ENCODE results near the gene MB21D2. TPM values are rescaled to one million over a fixed set of nuclear protein-coding genes. Genes with fewer than 3 reads are reported as not detected.

MB21D2 gene
- total RNA-seq, 6 experiments from 2014 or later = 17.2 to 20.9 (median 19.5) TPM

GRCh38 chr3:192920411-192920810 is 2.8 kb upstream of the MB21D2 start:
- Mint-ChIP-seq H3K4me1 (ENCODE audit: low read depth) (peaks cover 34% of the 10 kb centered on the region), H3K9me3 (no peaks in the 10 kb centered on the region), H3K4me3 (no peak overlapping the region), H3K36me3 (ENCODE audit: low read depth) (peaks cover 13% of the 10 kb centered on the region), H3K27ac (no peak overlapping the region), H3K27me3 (ENCODE audit: insufficient read depth) (peaks cover 2% of the 10 kb centered on the region; the same call in 1 of the 2 replicates)
- DNase-seq = no peak
- TF ChIP-seq CTCF (IDR thresholded peaks at IDR 0.05) = no peak

DNA sequence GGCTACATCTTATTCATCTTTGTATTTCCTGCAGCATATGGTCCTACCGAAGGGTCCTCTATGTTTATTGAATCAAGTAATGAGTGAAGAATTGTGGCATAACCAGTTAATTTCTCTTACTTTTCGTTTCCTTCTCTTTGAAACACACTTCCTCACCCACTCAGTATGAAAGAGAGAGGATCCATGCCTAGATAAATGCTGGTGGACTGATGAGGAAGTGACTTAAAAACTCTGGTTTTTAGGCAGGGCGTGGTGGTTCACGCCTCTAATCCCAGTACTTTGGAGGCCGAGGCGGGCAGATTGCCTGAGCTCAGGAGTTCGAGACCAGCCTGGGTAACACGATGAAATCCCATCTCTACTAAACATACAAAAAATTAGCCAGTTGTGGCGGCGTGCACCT is 2.2 kb upstream of the MB21D2 start:
- H3K4me3 Mint-ChIP-seq = no peak overlapping the region
- H3K4me1 Mint-ChIP-seq (ENCODE audit: low read depth) = peaks cover 39% of the 10 kb centered on the region
- H3K27ac Mint-ChIP-seq = no peak overlapping the region
- DNase-seq = no peak
- H3K9me3 Mint-ChIP-seq = no peaks in the 10 kb centered on the region
- TF ChIP-seq CTCF (IDR thresholded peaks at IDR 0.05) = no peak
- peaks cover 2% of the 10 kb centered on the region; the same call in 1 of the 2 replicates for H3K27me3 Mint-ChIP-seq (ENCODE audit: insufficient read depth)
- H3K36me3 Mint-ChIP-seq (ENCODE audit: low read depth) = peaks cover 13% of the 10 kb centered on the region

DNA sequence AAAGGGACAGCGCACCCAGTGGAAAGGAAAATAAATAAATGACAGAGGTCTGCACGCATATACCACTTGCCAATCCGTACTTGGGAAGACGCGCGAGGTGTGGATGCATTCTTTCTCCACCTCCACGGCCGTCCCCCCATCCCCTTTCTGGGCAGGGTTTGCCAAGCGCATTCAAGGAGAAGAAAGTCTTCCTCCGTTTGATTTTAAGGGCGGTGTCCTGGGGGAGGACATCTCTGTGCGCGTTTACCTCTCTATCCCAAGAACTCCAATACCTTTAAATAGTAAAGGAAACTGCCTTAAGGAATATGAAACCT is 576 bp upstream of the MB21D2 start:
- Mint-ChIP-seq H3K9me3 (no peaks in the 10 kb centered on the region), H3K27ac (peak overlapping the region; percentile 96), H3K27me3 (ENCODE audit: insufficient read depth) (peaks cover 2% of the 10 kb centered on the region; the same call in 1 of the 2 replicates), H3K36me3 (ENCODE audit: low read depth) (peaks cover 21% of the 10 kb centered on the region), H3K4me3 (peak overlapping the region; percentile 98), H3K4me1 (ENCODE audit: low read depth) (peaks cover 53% of the 10 kb centered on the region)
- no peak for TF ChIP-seq CTCF (IDR thresholded peaks at IDR 0.05)
- DNase-seq = no peak

GRCh38 chr3:192917028-192917403 is 640 bp downstream of the MB21D2 start:
- Mint-ChIP-seq H3K27ac (peak overlapping the region; percentile 98), H3K4me1 (ENCODE audit: low read depth) (peaks cover 57% of the 10 kb centered on the region), H3K36me3 (ENCODE audit: low read depth) (peaks cover 27% of the 10 kb centered on the region), H3K9me3 (no peaks in the 10 kb centered on the region), H3K27me3 (ENCODE audit: insufficient read depth) (peaks cover 2% of the 10 kb centered on the region; the same call in 1 of the 2 replicates), H3K4me3 (peak overlapping the region; percentile 100)
- DNase-seq = peak; percentile 63
- 0 out of 2 replicates have a peak, but pooled peaks have one; percentile 2 for TF ChIP-seq CTCF (IDR thresholded peaks at IDR 0.05)

DNA sequence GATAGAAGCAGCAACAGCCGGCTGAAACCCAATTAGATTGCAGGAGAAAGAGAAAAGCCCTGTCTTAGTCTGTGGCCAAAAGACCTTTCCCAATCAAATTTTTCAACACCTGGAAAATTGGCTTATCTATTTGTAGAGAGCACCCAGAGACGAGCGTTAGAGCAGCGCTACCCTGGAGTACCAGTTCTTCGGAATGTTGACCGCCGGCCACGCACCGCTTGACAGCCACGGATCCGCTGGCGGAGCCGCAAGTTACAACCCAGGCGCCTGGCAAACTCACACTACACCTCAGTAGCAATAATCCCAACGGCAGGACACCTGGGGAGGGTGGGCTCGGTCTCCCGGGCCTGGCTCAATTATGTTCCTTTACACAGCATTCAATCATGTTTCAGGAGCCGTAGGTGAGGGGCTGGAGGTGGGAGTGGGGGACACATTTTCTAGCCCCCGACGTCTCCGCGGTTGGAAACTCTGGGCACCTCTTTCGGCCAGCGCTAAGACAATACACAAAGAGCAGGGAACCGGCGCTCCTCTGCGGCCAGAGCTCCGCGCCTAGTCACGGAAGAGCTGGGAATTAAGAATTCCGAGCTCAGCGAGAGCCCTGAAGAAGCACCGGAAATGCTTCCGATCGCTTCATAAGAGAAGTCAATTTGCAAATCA is 1.2 kb downstream of the MB21D2 start:
- Mint-ChIP-seq H3K36me3 (ENCODE audit: low read depth) (peaks cover 32% of the 10 kb centered on the region), H3K27me3 (ENCODE audit: insufficient read depth) (peaks cover 2% of the 10 kb centered on the region; the same call in 1 of the 2 replicates), H3K4me3 (peak overlapping the region; percentile 100), H3K9me3 (no peaks in the 10 kb centered on the region), H3K4me1 (ENCODE audit: low read depth) (peaks cover 57% of the 10 kb centered on the region), H3K27ac (peak overlapping the region; percentile 98)
- no peak for TF ChIP-seq CTCF (IDR thresholded peaks at IDR 0.05)
- DNase-seq = peak; percentile 23
